BE2C (cell line): ENCODE measurements around the gene EPG5.
"Not testable (repeated sequence)": the region's sequence is repeated elsewhere in the genome, so short reads cannot be mapped to it uniquely, and the experiment has no call there.

Source experiments
- DNase-seq: peaks from one replicate; pipeline ENCODE4 v3.0.0-alpha.2; 2020
- H3K27me3 ChIP-seq: fragments of 250-450 bp; sonication (Bioruptor Pico); 2 replicates; pipeline ENCODE4 v1.5.1; 2020; ENCODE audit warnings: mild to moderate bottlenecking
- H3K36me3 ChIP-seq: fragments of 250-450 bp; sonication (Bioruptor Pico); 2 replicates; pipeline ENCODE4 v1.5.1; 2020; ENCODE audit warnings: mild to moderate bottlenecking
- H3K4me1 ChIP-seq: fragments of 250-450 bp; sonication (Bioruptor Pico); 2 replicates; pipeline ENCODE4 v1.5.1; 2020
- H3K4me3 ChIP-seq: 2 replicates; pipeline ENCODE4 v1.5.1; 2011; ENCODE audit warnings: low read depth, low read length
- H3K9me3 ChIP-seq: fragments of 250-450 bp; sonication (Bioruptor Pico); 2 replicates; pipeline ENCODE4 v1.5.1; 2020
- CTCF ChIP-seq: IDR thresholded peaks from 2 replicates; pipeline ENCODE4 v1.5.1; 2012; ENCODE audit warnings: mild to moderate bottlenecking, low read depth, low read length

Gene EPG5

GRCh38 chr18:45826084-45826483, 141.0 kb downstream of the EPG5 start:
- Histone ChIP-seq H3K9me3 (no peaks in the 10 kb centered on the region), H3K4me1 (no peaks in the 10 kb centered on the region), H3K36me3 (no peaks in the 10 kb centered on the region), H3K27me3 (peaks cover 4% of the 10 kb centered on the region; the same call in 1 of the 2 replicates), H3K4me3 (no peak overlapping the region)
- DNase-seq = no peak
- no peak for TF ChIP-seq CTCF

- TF ChIP-seq CTCF = no peak
- no peak for DNase-seq
Observed at GRCh38 chr18:45825258-45826044, 141.7 kb downstream of the EPG5 start, which contains the start of gene SIGLEC15. TSS of gene SIGLEC15 (plus strand) at chr18:45825675. CDS start at chr18:45825729, 54 bp downstream.

GRCh38 chr18:45821711-45822110, 145.4 kb downstream of the EPG5 start:
- no peaks in the 10 kb centered on the region for H3K36me3 ChIP-seq
- H3K9me3 ChIP-seq = no peaks in the 10 kb centered on the region
- no peak for DNase-seq
- 0 out of 2 replicates have a peak, but pooled peaks cover 3% of the 10 kb centered on the region for H3K27me3 ChIP-seq
- no peak overlapping the region for H3K4me3 ChIP-seq
- no peak for TF ChIP-seq CTCF
- H3K4me1 ChIP-seq = no peaks in the 10 kb centered on the region

More at GRCh38 chr18:45825258-45826044, 141.7 kb downstream of the EPG5 start, which contains the start of gene SIGLEC15:
- H3K9me3 ChIP-seq = no peaks in the 10 kb centered on the region
- H3K4me1 ChIP-seq = no peaks in the 10 kb centered on the region
- H3K27me3 ChIP-seq = peaks cover 5% of the 10 kb centered on the region; the same call in 1 of the 2 replicates
- no peak within 1 kb of the TSS for H3K4me3 ChIP-seq
- H3K36me3 ChIP-seq = no peaks in the 10 kb centered on the region

GRCh38 chr18:45821026-45821425, 146.1 kb downstream of the EPG5 start:
- H3K27me3 ChIP-seq = 0 out of 2 replicates have a peak, but pooled peaks cover 3% of the 10 kb centered on the region
- H3K36me3 ChIP-seq = no peaks in the 10 kb centered on the region
- H3K9me3 ChIP-seq = no peaks in the 10 kb centered on the region
- TF ChIP-seq CTCF = no peak
- no peak overlapping the region for H3K4me3 ChIP-seq
- H3K4me1 ChIP-seq = no peaks in the 10 kb centered on the region
- no peak for DNase-seq

- DNase-seq = no peak
- H3K4me1 ChIP-seq = no peaks in the 10 kb centered on the region
- TF ChIP-seq CTCF = no peak
- H3K36me3 ChIP-seq = no peaks in the 10 kb centered on the region
- H3K27me3 ChIP-seq = 0 out of 2 replicates have a peak, but pooled peaks cover 3% of the 10 kb centered on the region
- H3K4me3 ChIP-seq = no peak overlapping the region
- no peaks in the 10 kb centered on the region for H3K9me3 ChIP-seq
Observed at GRCh38 chr18:45820106-45820745, 146.9 kb downstream of the EPG5 start.

GRCh38 chr18:45818765-45819164, 148.4 kb downstream of the EPG5 start:
- not testable (repeated sequence) for H3K4me1 ChIP-seq, H3K9me3 ChIP-seq, H3K27me3 ChIP-seq, H3K4me3 ChIP-seq, DNase-seq, H3K36me3 ChIP-seq
